Measurements from ENCODE around the gene OR12D3. TPM values are rescaled to one million over a fixed set of nuclear protein-coding genes. Genes with fewer than 3 reads are reported as not detected.

OR12D3 gene
- total and polyA plus RNA-seq, 2 donors (not counting 1 experiment from before 2014, with no cell fraction given): not detected

DNA sequence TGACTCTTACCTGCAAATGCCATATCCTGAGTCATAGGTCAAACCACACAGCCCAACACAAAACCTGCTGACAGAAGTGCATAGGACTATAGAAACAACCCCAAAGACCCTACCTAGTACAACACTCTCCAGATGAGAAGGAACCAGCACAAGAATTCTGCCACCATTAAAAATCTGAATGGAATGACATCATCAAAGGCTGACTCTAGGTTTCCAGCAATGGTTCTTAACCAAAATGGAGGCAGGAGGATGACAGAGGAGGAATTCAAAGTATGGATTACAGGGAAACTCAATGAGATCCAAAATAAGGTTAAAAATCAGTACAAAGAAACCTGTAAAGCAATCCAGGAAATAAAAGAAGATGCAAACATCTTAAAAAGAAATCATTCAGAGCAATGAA lies 42.4 kb downstream of the OR12D3 start:
- H3K27me3 Mint-ChIP-seq: peaks cover 37% of the 10 kb centered on the region
- Histone ChIP-seq H3K4me2 (replicated peaks; ENCODE audit: low read depth, low read length, poor library complexity, severe bottlenecking) (no peak overlapping the region), H3K27me3 (replicated peaks in 1 of 4; ENCODE audit: control extremely low read depth in 1 of 4, control insufficient read depth in 3 of 4, insufficient read depth in 4 of 4, low read length in 3 of 4) (no peaks in the 10 kb centered on the region), H2AFZ (ENCODE audit: insufficient read depth, low read depth, low read length, poor library complexity, severe bottlenecking) (no peak overlapping the region), H3K27ac (ENCODE audit: low read length in 2 of 2) (no peak overlapping the region), H4K20me1 (ENCODE audit: control insufficient read depth, insufficient read depth, low read length, poor library complexity, severe bottlenecking) (no peaks in the 10 kb centered on the region), H3K4me3 (ENCODE audit: control extremely low read depth in 1 of 5, extremely low read depth in 1 of 5, insufficient read depth in 1 of 5, low read depth in 2 of 5, low read length in 4 of 5) (no peak overlapping the region), H3K9ac (ENCODE audit: low read length) (no peak overlapping the region), H3K4me1 (ENCODE audit: control insufficient read depth in 2 of 2, insufficient read depth in 2 of 2, low read length in 2 of 2) (no peaks in the 10 kb centered on the region), H3K9me3 (ENCODE audit: control extremely low read depth in 1 of 3, control insufficient read depth in 2 of 3, insufficient read depth in 1 of 3, low read length in 2 of 3) (no peaks in the 10 kb centered on the region), H3K36me3 (replicated peaks in 1 of 2; ENCODE audit: control extremely low read depth in 1 of 2, control insufficient read depth in 1 of 2, extremely low read depth in 1 of 2, insufficient read depth in 2 of 2, low read length in 1 of 2) (no peaks in the 10 kb centered on the region), H3K79me2 (ENCODE audit: control insufficient read depth, insufficient read depth, low read length) (no peaks in the 10 kb centered on the region)
- ATAC-seq (ENCODE audit: low read depth) (no peak), DNase-seq (no peak)
- no peaks in the 10 kb centered on the region for H3K4me1 Mint-ChIP-seq
- CTCF ChIA-PET: no interaction called here
- no peak overlapping the region for H3K27ac Mint-ChIP-seq
- H3K4me3 Mint-ChIP-seq: no peak overlapping the region
- TF ChIP-seq EZH2 (IDR thresholded peaks at IDR 0.05; ENCODE audit: borderline replicate concordance, insufficient read depth, low read depth, low read length, poor library complexity, severe bottlenecking): no peak
- TF ChIP-seq, protein P1, sequence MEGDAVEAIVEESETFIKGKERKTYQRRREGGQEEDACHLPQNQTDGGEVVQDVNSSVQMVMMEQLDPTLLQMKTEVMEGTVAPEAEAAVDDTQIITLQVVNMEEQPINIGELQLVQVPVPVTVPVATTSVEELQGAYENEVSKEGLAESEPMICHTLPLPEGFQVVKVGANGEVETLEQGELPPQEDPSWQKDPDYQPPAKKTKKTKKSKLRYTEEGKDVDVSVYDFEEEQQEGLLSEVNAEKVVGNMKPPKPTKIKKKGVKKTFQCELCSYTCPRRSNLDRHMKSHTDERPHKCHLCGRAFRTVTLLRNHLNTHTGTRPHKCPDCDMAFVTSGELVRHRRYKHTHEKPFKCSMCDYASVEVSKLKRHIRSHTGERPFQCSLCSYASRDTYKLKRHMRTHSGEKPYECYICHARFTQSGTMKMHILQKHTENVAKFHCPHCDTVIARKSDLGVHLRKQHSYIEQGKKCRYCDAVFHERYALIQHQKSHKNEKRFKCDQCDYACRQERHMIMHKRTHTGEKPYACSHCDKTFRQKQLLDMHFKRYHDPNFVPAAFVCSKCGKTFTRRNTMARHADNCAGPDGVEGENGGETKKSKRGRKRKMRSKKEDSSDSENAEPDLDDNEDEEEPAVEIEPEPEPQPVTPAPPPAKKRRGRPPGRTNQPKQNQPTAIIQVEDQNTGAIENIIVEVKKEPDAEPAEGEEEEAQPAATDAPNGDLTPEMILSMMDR (IDR thresholded peaks at IDR 0.05): no peak
- POLR2A ChIA-PET: no interaction called here
- peaks cover 2% of the 10 kb centered on the region for H3K9me3 Mint-ChIP-seq (ENCODE audit: insufficient read depth)
- intact Hi-C loops (cut with micrococcal nuclease): no loop called here

DNA sequence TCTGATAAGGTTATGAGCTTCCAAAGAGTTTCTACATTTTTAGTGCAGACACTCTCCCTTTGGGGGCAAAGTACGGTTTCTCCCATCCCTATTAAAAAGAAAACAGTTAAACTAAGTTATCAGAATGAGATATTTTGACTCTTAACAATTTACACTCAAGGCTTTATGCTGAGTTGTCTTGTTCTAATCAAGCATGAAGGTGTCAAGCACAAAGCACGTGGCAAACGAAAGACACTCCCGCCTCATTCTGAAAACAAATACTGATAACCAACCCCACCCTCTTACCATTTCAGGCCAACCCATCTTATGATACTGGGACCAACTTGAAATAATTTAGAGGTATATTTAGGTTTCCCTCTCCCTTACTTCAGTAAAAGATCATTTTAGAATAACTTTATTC lies 49.3 kb downstream of the OR12D3 start:
- WGBS (ENCODE audit: insufficient coverage): no CpG with 5 or more reads among the region's 4 CpGs
- Histone ChIP-seq H3K36me3 (replicated peaks in 1 of 2; ENCODE audit: control extremely low read depth in 1 of 2, control insufficient read depth in 1 of 2, extremely low read depth in 1 of 2, insufficient read depth in 2 of 2, low read length in 1 of 2) (no peaks in the 10 kb centered on the region), H3K9ac (ENCODE audit: low read length) (no peak overlapping the region), H2AFZ (ENCODE audit: insufficient read depth, low read depth, low read length, poor library complexity, severe bottlenecking) (no peak overlapping the region), H3K27me3 (replicated peaks in 1 of 4; ENCODE audit: control extremely low read depth in 1 of 4, control insufficient read depth in 3 of 4, insufficient read depth in 4 of 4, low read length in 3 of 4) (peaks cover 0 to 3% (median 0%) of the 10 kb centered on the region in 4 experiments), H3K27ac (ENCODE audit: low read length in 2 of 2) (no peak overlapping the region), H3K4me1 (ENCODE audit: control insufficient read depth in 2 of 2, insufficient read depth in 2 of 2, low read length in 2 of 2) (no peaks in the 10 kb centered on the region), H3K4me2 (replicated peaks; ENCODE audit: low read depth, low read length, poor library complexity, severe bottlenecking) (no peak overlapping the region), H3K4me3 (ENCODE audit: control extremely low read depth in 1 of 5, extremely low read depth in 1 of 5, insufficient read depth in 1 of 5, low read depth in 2 of 5, low read length in 4 of 5) (no peak overlapping the region), H3K9me3 (ENCODE audit: control extremely low read depth in 1 of 3, control insufficient read depth in 2 of 3, insufficient read depth in 1 of 3, low read length in 2 of 3) (no peaks in the 10 kb centered on the region), H3K79me2 (ENCODE audit: control insufficient read depth, insufficient read depth, low read length) (no peaks in the 10 kb centered on the region), H4K20me1 (ENCODE audit: control insufficient read depth, insufficient read depth, low read length, poor library complexity, severe bottlenecking) (no peaks in the 10 kb centered on the region)
- no peak overlapping the region for H3K27ac Mint-ChIP-seq
- TF ChIP-seq, protein P1 (IDR thresholded peaks at IDR 0.05): no peak
- no peak for TF ChIP-seq EZH2 (IDR thresholded peaks at IDR 0.05; ENCODE audit: borderline replicate concordance, insufficient read depth, low read depth, low read length, poor library complexity, severe bottlenecking)
- ChIA-PET POLR2A (no interaction called here), CTCF (no interaction called here)
- no peaks in the 10 kb centered on the region for H3K9me3 Mint-ChIP-seq (ENCODE audit: insufficient read depth)
- intact Hi-C loops (cut with micrococcal nuclease): no loop called here
- H3K4me3 Mint-ChIP-seq: no peak overlapping the region
- DNase-seq (no peak), ATAC-seq (ENCODE audit: low read depth) (no peak)
- H3K4me1 Mint-ChIP-seq: no peaks in the 10 kb centered on the region
- peaks cover 25% of the 10 kb centered on the region for H3K27me3 Mint-ChIP-seq

Other genes with a start within 250 kb of the OR12D3 start
- gene OR2J2, start 204.4 kb downstream of the OR12D3 start, total RNA-seq: not detected in 2 replicates
- gene OR2J2, start 204.4 kb downstream of the OR12D3 start, polyA plus RNA-seq: not detected in 2 replicates
- not detected in 2 replicates for gene OR14J1, start 73.6 kb downstream of the OR12D3 start, total RNA-seq
- gene OR14J1, start 73.6 kb downstream of the OR12D3 start, polyA plus RNA-seq: not detected in 2 replicates
- gene OR5V1, start 6.4 kb downstream of the OR12D3 start, total RNA-seq: not detected in 2 replicates
- not detected in 2 replicates for gene OR5V1, start 6.4 kb downstream of the OR12D3 start, polyA plus RNA-seq
- gene OR12D2, start 20.3 kb upstream of the OR12D3 start, total RNA-seq: not detected in 2 replicates
- not detected in 2 replicates for gene OR12D2, start 20.3 kb upstream of the OR12D3 start, polyA plus RNA-seq
- gene OR12D1, start 39.6 kb upstream of the OR12D3 start, total RNA-seq: not detected in 2 replicates
- gene OR12D1, start 39.6 kb upstream of the OR12D3 start, polyA plus RNA-seq: not detected in 2 replicates
- not detected in 2 replicates for gene OR10C1, start 64.0 kb upstream of the OR12D3 start, total RNA-seq
- not detected in 2 replicates for gene OR10C1, start 64.0 kb upstream of the OR12D3 start, polyA plus RNA-seq
- not detected in 2 replicates for gene OR11A1, start 81.8 kb upstream of the OR12D3 start, total RNA-seq
- not detected in 2 replicates for gene OR11A1, start 81.8 kb upstream of the OR12D3 start, polyA plus RNA-seq
- not detected in 2 replicates for gene OR2H1, start 81.9 kb upstream of the OR12D3 start, total RNA-seq
- gene OR2H1, start 81.9 kb upstream of the OR12D3 start, polyA plus RNA-seq: not detected in 2 replicates
- gene MAS1L, start 112.7 kb upstream of the OR12D3 start, total RNA-seq: not detected in 2 replicates
- not detected in 2 replicates for gene MAS1L, start 112.7 kb upstream of the OR12D3 start, polyA plus RNA-seq
- gene UBD, start 184.4 kb upstream of the OR12D3 start, total RNA-seq: not detected in 2 replicates
- gene UBD, start 184.4 kb upstream of the OR12D3 start, polyA plus RNA-seq: not detected in 2 replicates
- gene OR2H2, start 209.8 kb upstream of the OR12D3 start, total RNA-seq: not detected in 2 replicates
- not detected in 2 replicates for gene OR2H2, start 209.8 kb upstream of the OR12D3 start, polyA plus RNA-seq

Data from B cell (primary cell).